HepG2 (cell line): Measurements from ENCODE around the gene ZNF804B. TPM values are rescaled to one million over a fixed set of nuclear protein-coding genes. Genes with fewer than 3 reads are reported as not detected.

Experiments used
- ATAC-seq: fragments of 200-7000 bp; cut with Tn5 transposase; 3 replicates; pipeline ENCODE4 v1.9.1; 2020; ENCODE audit warnings: mild to moderate bottlenecking, moderate library complexity
- BruUV-seq: library from RNA; stranded (reverse); fragments of 400-500 nt; replicated peaks from 2 replicates; lab custom pipeline; 2021; lab: Mats Ljungman, UMichigan
- CTCF ChIA-PET: fragments of 300-600 bp; formaldehyde crosslinking; extraction: SDS; loops from one replicate; lab custom pipeline; 2021; ENCODE audit warnings: low total read pairs, inconsistent platforms, low intra/inter-chr PET ratio; lab: Yijun Ruan, JAX
- POLR2A ChIA-PET: fragments of 350-600 bp; sonication (Branson Sonifier 250); formaldehyde crosslinking; loops from one replicate; lab custom pipeline; 2020; ENCODE audit warnings: antibody characterized with exemption, inconsistent platforms; lab: Yijun Ruan, JAX
- DNase-seq: peaks from one replicate; pipeline ENCODE4 v3.0.0-alpha.2; 2015; ENCODE audit warnings: low spot score
- FAIRE-seq: peaks from 3 replicates; lab custom pipeline; 2011; peaks lifted over from hg19 to GRCh38; lab: Jason Lieb, UNC
- H2AFZ ChIP-seq: one replicate; pipeline ENCODE4 v1.6.1; 2011; ENCODE audit warnings: low read length, inconsistent platforms
- H3K27ac ChIP-seq: fragments of 300-600 bp; 3 replicates; pipeline ENCODE4 v1.8.0; 2011; ENCODE audit warnings: mixed run types, mild to moderate bottlenecking, mixed read lengths, low read length, inconsistent platforms; ENCODE audit not compliant: insufficient read depth; ENCODE audit errors: extremely low read length
- H3K27me3 ChIP-seq, 2 experiments: fragments of 200-600 bp in 1 of 2; 2 replicates in 1 of 2; 3 replicates in 1 of 2; pipeline versions ENCODE4 v1.6.0 to v1.8.0; 2011; ENCODE audit warnings: low read length in 2 of 2, mild to moderate bottlenecking in 2 of 2, moderate library complexity in 2 of 2, inconsistent platforms in 1 of 2; ENCODE audit not compliant: insufficient read depth in 2 of 2, control insufficient read depth in 1 of 2
- H3K36me3 ChIP-seq, 2 experiments: fragments of 200-600 bp in 1 of 2; replicated peaks in 1 of 2; 2 replicates in 1 of 2; 3 replicates in 1 of 2; pipeline versions ENCODE4 v1.5.1 to v1.8.0; 2011; ENCODE audit warnings: low read length in 2 of 2, inconsistent platforms in 1 of 2; ENCODE audit not compliant: insufficient read depth in 2 of 2, control insufficient read depth in 1 of 2
- H3K4me1 ChIP-seq: 2 replicates; pipeline ENCODE4 v1.5.1; 2012; ENCODE audit warnings: low read length, inconsistent platforms; ENCODE audit not compliant: insufficient read depth
- H3K4me2 ChIP-seq: 2 replicates; pipeline ENCODE4 v1.6.0; 2011; ENCODE audit warnings: low read depth, low read length, inconsistent platforms
- H3K4me3 ChIP-seq, 3 experiments: fragments of 200-600 bp in 1 of 3; sonication (generic), shearing (Covaris generic) in 1 of 3; replicated peaks in 1 of 3; 2 replicates each; pipeline ENCODE4 v1.5.1; 2011 to 2016; ENCODE audit warnings: low read length in 3 of 3, inconsistent platforms in 2 of 3, low read depth in 2 of 3, mild to moderate bottlenecking in 2 of 3, control low read depth in 1 of 3, mixed read lengths in 1 of 3; ENCODE audit not compliant: insufficient read depth in 1 of 3
- H3K79me2 ChIP-seq: one replicate; pipeline ENCODE4 v1.6.1; 2011; ENCODE audit warnings: low read length, inconsistent platforms; ENCODE audit not compliant: insufficient read depth
- H3K9ac ChIP-seq: 2 replicates; pipeline ENCODE4 v1.6.0; 2011; ENCODE audit warnings: mild to moderate bottlenecking, low read depth, low read length, inconsistent platforms; ENCODE audit not compliant: insufficient read depth
- H3K9me3 ChIP-seq: 2 replicates; pipeline ENCODE4 v1.5.1; 2012; ENCODE audit warnings: mild to moderate bottlenecking, low read length
- H4K20me1 ChIP-seq: 2 replicates; pipeline ENCODE4 v1.6.0; 2011; ENCODE audit warnings: inconsistent platforms, mild to moderate bottlenecking, low read length, moderate library complexity; ENCODE audit not compliant: insufficient read depth
- NR2C2 ChIP-seq: sonication (generic); formaldehyde crosslinking; IDR thresholded peaks from 2 replicates; pipeline ENCODE4 v1.4.0; 2020; ENCODE audit warnings: missing genetic modification reagents, mild to moderate bottlenecking, moderate library complexity, borderline replicate concordance
- RBM22 ChIP-seq: fragments of 200-400 bp; formaldehyde crosslinking; optimal IDR thresholded peaks from 2 replicates; pipeline ENCODE3; 2017; ENCODE audit warnings: mild to moderate bottlenecking, low read length, moderate library complexity
- TBX3 ChIP-seq: fragments of 450-650 bp; IDR thresholded peaks from 2 replicates; pipeline ENCODE4 v1.6.1; 2017; ENCODE audit warnings: antibody characterized with exemption, mild to moderate bottlenecking, inconsistent platforms, borderline replicate concordance
- WIZ ChIP-seq: sonication (generic); formaldehyde crosslinking; IDR thresholded peaks from 2 replicates; pipeline ENCODE4 v1.5.1; 2020; ENCODE audit warnings: mild to moderate bottlenecking, missing genetic modification reagents
- ZNF282 ChIP-seq: fragments of 450-650 bp; IDR thresholded peaks from 2 replicates; pipeline ENCODE4 v1.6.1; 2018; ENCODE audit not compliant: partially characterized antibody
- ZNF331 ChIP-seq: sonication (generic); formaldehyde crosslinking; IDR thresholded peaks from 2 replicates; pipeline ENCODE4 v1.4.0; 2020; ENCODE audit warnings: missing genetic modification reagents
- WGBS: methylation state at CpG from one replicate; pipeline ENCODE4 v1.1.6; 2017; ENCODE audit warnings: low lambda C conversion rate; 5-methylcytosine and 5-hydroxymethylcytosine counted together
- in situ Hi-C: cut with HindIII; loops from 2 replicates; pipeline ENCODE4 v1.10.0; 2017; ENCODE audit warnings: low pct_unique_long_range_greater_than_20kb; ENCODE audit not compliant: extremely low pct_ligation_motif_present
- intact Hi-C: fragments of 100-400 bp; cut with micrococcal nuclease; formaldehyde crosslinking; loops from one replicate; pipeline ENCODE4 v1.10.0; 2022; ENCODE audit not compliant: unreplicated experiment
- polyA plus RNA-seq, 8 experiments: library from polyadenylated mRNA; depleted of rRNA in 3 of 8; stranded (reverse) in 7 of 8; unstranded in 1 of 8; fragments of >200 nt; fragmentation: Illumina TruSeq in 4 of 8; extraction: Trizol in 4 of 8; gene quantifications; 2 replicates each; pipeline versions ENCODE4 v1.2.1 to v1.2.3, GENCODE V29; 2011 to 2016; ENCODE audit warnings: low read depth in 4 of 8, missing spikeins in 1 of 8, mixed read lengths in 1 of 8; ENCODE audit not compliant: insufficient read depth in 1 of 8
- total RNA-seq, 5 experiments: library from RNA; depleted of rRNA; stranded (reverse); fragments of >200 nt; fragmentation: Illumina TruSeq; extraction: Trizol; gene quantifications; 2 replicates each; pipeline ENCODE4 v1.2.3, GENCODE V29; 2016; ENCODE audit warnings: low read depth in 1 of 5
- TF ChIP-seq, protein P1 (sequence below): IDR thresholded peaks from 2 replicates; pipeline ENCODE4 v1.4.0; 2020; ENCODE audit warnings: mild to moderate bottlenecking, missing genetic modification reagents
- TF ChIP-seq, protein P2 (sequence below): sonication (generic); formaldehyde crosslinking; IDR thresholded peaks from 2 replicates; pipeline ENCODE4 v1.8.1; 2022; ENCODE audit warnings: mild to moderate bottlenecking, missing genetic modification reagents
- TF ChIP-seq, protein P3 (sequence below): sonication (generic); formaldehyde crosslinking; conservative IDR thresholded peaks from 2 replicates; pipeline ENCODE4 v1.4.0; 2020; ENCODE audit warnings: mild to moderate bottlenecking, missing genetic modification reagents, moderate library complexity
- TF ChIP-seq, protein P4 (sequence below): sonication (generic); formaldehyde crosslinking; IDR thresholded peaks from 2 replicates; pipeline ENCODE4 v1.4.0; 2020; ENCODE audit warnings: missing genetic modification reagents, borderline replicate concordance

Gene ZNF804B
- total and polyA plus RNA-seq, 2 of the 13 experiments (the other 11 are each of a cell fraction or from before 2014, with no cell fraction given) = not detected

DNA sequence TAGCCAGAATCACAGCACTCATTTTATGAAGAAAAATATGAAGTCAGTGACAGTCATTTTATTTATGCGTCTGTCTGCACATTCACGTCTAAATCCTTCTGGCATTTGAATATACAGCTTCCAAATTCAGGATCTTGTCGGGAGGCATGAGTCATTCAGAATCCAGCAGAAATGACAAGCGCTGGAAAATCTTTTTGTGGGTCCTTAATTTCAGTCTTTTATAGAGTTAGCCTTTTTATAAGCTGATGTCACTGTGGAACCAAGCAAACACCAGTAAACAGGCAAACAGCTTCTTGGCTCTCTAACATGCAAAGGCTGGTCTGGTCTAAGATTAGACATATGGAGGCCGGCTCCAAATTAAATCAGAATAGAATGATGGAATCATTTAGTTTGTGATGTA is 424.2 kb downstream of the ZNF804B start:
- in situ Hi-C loops (no loop called here), intact Hi-C loops (no loop called here)
- FAIRE-seq (no peak), DNase-seq (no peak), ATAC-seq (no peak)
- H3K27ac ChIP-seq = no peak overlapping the region
- H3K79me2 ChIP-seq = no peaks in the 10 kb centered on the region
- ChIA-PET CTCF (no interaction called here), POLR2A (no interaction called here)
- H4K20me1 ChIP-seq = no peaks in the 10 kb centered on the region
- H3K4me3 ChIP-seq = no peak overlapping the region
- no peak overlapping the region for H3K4me2 ChIP-seq
- no peaks in the 10 kb centered on the region for H3K36me3 ChIP-seq
- H2AFZ ChIP-seq = no peak overlapping the region
- no peaks in the 10 kb centered on the region for H3K4me1 ChIP-seq
- H3K9me3 ChIP-seq = peaks cover 23% of the 10 kb centered on the region
- 11% methylated on average over 5 of the region's 5 CpGs for WGBS
- TF ChIP-seq RBM22 = no peak
- TF ChIP-seq, protein P1, sequence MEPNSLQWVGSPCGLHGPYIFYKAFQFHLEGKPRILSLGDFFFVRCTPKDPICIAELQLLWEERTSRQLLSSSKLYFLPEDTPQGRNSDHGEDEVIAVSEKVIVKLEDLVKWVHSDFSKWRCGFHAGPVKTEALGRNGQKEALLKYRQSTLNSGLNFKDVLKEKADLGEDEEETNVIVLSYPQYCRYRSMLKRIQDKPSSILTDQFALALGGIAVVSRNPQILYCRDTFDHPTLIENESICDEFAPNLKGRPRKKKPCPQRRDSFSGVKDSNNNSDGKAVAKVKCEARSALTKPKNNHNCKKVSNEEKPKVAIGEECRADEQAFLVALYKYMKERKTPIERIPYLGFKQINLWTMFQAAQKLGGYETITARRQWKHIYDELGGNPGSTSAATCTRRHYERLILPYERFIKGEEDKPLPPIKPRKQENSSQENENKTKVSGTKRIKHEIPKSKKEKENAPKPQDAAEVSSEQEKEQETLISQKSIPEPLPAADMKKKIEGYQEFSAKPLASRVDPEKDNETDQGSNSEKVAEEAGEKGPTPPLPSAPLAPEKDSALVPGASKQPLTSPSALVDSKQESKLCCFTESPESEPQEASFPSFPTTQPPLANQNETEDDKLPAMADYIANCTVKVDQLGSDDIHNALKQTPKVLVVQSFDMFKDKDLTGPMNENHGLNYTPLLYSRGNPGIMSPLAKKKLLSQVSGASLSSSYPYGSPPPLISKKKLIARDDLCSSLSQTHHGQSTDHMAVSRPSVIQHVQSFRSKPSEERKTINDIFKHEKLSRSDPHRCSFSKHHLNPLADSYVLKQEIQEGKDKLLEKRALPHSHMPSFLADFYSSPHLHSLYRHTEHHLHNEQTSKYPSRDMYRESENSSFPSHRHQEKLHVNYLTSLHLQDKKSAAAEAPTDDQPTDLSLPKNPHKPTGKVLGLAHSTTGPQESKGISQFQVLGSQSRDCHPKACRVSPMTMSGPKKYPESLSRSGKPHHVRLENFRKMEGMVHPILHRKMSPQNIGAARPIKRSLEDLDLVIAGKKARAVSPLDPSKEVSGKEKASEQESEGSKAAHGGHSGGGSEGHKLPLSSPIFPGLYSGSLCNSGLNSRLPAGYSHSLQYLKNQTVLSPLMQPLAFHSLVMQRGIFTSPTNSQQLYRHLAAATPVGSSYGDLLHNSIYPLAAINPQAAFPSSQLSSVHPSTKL (CRISPR knock-in tag) = no peak
- TF ChIP-seq TBX3 = no peak
- TF ChIP-seq, protein P2, sequence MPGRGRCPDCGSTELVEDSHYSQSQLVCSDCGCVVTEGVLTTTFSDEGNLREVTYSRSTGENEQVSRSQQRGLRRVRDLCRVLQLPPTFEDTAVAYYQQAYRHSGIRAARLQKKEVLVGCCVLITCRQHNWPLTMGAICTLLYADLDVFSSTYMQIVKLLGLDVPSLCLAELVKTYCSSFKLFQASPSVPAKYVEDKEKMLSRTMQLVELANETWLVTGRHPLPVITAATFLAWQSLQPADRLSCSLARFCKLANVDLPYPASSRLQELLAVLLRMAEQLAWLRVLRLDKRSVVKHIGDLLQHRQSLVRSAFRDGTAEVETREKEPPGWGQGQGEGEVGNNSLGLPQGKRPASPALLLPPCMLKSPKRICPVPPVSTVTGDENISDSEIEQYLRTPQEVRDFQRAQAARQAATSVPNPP (CRISPR knock-in tag) = no peak
- TF ChIP-seq, protein P3, sequence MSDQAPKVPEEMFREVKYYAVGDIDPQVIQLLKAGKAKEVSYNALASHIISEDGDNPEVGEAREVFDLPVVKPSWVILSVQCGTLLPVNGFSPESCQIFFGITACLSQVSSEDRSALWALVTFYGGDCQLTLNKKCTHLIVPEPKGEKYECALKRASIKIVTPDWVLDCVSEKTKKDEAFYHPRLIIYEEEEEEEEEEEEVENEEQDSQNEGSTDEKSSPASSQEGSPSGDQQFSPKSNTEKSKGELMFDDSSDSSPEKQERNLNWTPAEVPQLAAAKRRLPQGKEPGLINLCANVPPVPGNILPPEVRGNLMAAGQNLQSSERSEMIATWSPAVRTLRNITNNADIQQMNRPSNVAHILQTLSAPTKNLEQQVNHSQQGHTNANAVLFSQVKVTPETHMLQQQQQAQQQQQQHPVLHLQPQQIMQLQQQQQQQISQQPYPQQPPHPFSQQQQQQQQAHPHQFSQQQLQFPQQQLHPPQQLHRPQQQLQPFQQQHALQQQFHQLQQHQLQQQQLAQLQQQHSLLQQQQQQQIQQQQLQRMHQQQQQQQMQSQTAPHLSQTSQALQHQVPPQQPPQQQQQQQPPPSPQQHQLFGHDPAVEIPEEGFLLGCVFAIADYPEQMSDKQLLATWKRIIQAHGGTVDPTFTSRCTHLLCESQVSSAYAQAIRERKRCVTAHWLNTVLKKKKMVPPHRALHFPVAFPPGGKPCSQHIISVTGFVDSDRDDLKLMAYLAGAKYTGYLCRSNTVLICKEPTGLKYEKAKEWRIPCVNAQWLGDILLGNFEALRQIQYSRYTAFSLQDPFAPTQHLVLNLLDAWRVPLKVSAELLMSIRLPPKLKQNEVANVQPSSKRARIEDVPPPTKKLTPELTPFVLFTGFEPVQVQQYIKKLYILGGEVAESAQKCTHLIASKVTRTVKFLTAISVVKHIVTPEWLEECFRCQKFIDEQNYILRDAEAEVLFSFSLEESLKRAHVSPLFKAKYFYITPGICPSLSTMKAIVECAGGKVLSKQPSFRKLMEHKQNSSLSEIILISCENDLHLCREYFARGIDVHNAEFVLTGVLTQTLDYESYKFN = no peak
- no peak for TF ChIP-seq ZNF331 (CRISPR knock-in tag)
- no peak for TF ChIP-seq WIZ (CRISPR knock-in tag)
- no peak for TF ChIP-seq ZNF282
- TF ChIP-seq NR2C2 (CRISPR knock-in tag) = no peak
- TF ChIP-seq, protein P4, sequence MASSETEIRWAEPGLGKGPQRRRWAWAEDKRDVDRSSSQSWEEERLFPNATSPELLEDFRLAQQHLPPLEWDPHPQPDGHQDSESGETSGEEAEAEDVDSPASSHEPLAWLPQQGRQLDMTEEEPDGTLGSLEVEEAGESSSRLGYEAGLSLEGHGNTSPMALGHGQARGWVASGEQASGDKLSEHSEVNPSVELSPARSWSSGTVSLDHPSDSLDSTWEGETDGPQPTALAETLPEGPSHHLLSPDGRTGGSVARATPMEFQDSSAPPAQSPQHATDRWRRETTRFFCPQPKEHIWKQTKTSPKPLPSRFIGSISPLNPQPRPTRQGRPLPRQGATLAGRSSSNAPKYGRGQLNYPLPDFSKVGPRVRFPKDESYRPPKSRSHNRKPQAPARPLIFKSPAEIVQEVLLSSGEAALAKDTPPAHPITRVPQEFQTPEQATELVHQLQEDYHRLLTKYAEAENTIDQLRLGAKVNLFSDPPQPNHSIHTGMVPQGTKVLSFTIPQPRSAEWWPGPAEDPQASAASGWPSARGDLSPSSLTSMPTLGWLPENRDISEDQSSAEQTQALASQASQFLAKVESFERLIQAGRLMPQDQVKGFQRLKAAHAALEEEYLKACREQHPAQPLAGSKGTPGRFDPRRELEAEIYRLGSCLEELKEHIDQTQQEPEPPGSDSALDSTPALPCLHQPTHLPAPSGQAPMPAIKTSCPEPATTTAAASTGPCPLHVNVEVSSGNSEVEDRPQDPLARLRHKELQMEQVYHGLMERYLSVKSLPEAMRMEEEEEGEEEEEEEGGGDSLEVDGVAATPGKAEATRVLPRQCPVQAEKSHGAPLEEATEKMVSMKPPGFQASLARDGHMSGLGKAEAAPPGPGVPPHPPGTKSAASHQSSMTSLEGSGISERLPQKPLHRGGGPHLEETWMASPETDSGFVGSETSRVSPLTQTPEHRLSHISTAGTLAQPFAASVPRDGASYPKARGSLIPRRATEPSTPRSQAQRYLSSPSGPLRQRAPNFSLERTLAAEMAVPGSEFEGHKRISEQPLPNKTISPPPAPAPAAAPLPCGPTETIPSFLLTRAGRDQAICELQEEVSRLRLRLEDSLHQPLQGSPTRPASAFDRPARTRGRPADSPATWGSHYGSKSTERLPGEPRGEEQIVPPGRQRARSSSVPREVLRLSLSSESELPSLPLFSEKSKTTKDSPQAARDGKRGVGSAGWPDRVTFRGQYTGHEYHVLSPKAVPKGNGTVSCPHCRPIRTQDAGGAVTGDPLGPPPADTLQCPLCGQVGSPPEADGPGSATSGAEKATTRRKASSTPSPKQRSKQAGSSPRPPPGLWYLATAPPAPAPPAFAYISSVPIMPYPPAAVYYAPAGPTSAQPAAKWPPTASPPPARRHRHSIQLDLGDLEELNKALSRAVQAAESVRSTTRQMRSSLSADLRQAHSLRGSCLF (CRISPR knock-in tag) = no peak
- no peaks in the 10 kb centered on the region; a peak in 1 of 5 replicates for H3K27me3 ChIP-seq
- no peak overlapping the region for H3K9ac ChIP-seq
- BruUV-seq = no TSS peak
